ENCODE data around the gene IQGAP2. TPM values are rescaled to one million over a fixed set of nuclear protein-coding genes. Genes with fewer than 3 reads are reported as not detected.

IQGAP2 gene
- total and polyA plus RNA-seq, 2 of the 8 experiments (the other 6 are each of a cell fraction or from before 2014, with no cell fraction given), result 19.7 to 66.0 TPM

DNA sequence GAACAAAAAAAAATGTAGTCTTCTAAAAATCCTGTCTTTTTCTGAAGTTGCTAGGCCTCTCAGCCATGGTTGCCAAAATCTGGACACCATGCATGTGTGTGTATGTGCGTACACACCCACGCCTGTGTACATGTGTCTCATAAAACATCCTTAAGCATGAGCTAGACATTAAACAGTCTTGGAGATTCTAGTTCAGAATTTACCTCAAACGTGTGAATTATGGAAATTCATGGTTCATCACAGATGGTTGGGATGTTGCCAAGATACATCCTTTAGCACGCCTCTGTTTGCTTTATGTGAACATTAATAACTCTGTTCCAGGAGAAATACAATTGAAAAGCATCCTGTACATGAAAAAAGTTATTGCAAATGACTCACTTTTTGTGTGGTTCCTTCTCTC is 167.1 kb downstream of the IQGAP2 start:
- no peaks in the 10 kb centered on the region for H4K20me1 ChIP-seq (replicated peaks in 1 of 2; ENCODE audit: control insufficient read depth in 1 of 2, insufficient read depth in 2 of 2, low read length in 2 of 2)
- no peaks in the 10 kb centered on the region for H3K36me3 ChIP-seq (ENCODE audit: control insufficient read depth in 2 of 4, insufficient read depth in 4 of 4, low read length in 3 of 4)
- H2BK20ac ChIP-seq (ENCODE audit: low read length), result no peak overlapping the region
- TF ChIP-seq SP1 (IDR thresholded peaks at IDR 0.05; ENCODE audit: low read depth, low read length) (no peak), KDM5A (IDR thresholded peaks at IDR 0.05; ENCODE audit: low read length) (no peak), RFX5 (IDR thresholded peaks at IDR 0.05; ENCODE audit: borderline replicate concordance, low read depth, low read length) (no peak)
- DNase-seq (ENCODE audit: low read depth in 1 of 2, low spot score in 2 of 2), result no peak
- no peak overlapping the region for H2AK5ac ChIP-seq (ENCODE audit: low read depth, low read length)
- H3K79me1 ChIP-seq (ENCODE audit: low read depth, low read length), result no peaks in the 10 kb centered on the region; the same call in 1 of the 2 replicates
- ChIA-PET CTCF (ENCODE audit: partially characterized antibody) (interaction anchor here (1.1 to 2.3 kb wide), 4 partner anchors 8 to 167 kb away, joined by 3 to 6 read pairs (median 3); partner anchors contain the start of gene IQGAP2), POLR2A (ENCODE audit: partially characterized antibody) (interaction anchor here (1.4 kb wide), 1 partner anchor 13 kb away, joined by 3 read pairs; no protein-coding TSS in a partner anchor)
- no peak overlapping the region for H3K9ac ChIP-seq (replicated peaks in 1 of 4; ENCODE audit: extremely low read depth in 1 of 4, low read depth in 3 of 4, low read length in 3 of 4)
- no peaks in the 10 kb centered on the region for H3K79me2 ChIP-seq (ENCODE audit: control insufficient read depth in 1 of 2, insufficient read depth in 2 of 2, low read length in 2 of 2)
- H3K4me2 ChIP-seq (ENCODE audit: insufficient read depth in 1 of 2, low read depth in 2 of 2, low read length in 2 of 2), result no peak overlapping the region
- H2AFZ ChIP-seq (ENCODE audit: low read length), result no peak overlapping the region
- no peak for FAIRE-seq
- no peak overlapping the region for H4K5ac ChIP-seq (ENCODE audit: insufficient read length, low read depth, low read length)
- H3K4me3 ChIP-seq (ENCODE audit: extremely low read depth in 1 of 4, insufficient read depth in 2 of 4, low read depth in 3 of 4, low read length in 4 of 4), result no peak overlapping the region
- no peak overlapping the region for H2BK15ac ChIP-seq (ENCODE audit: low read length)
- WGBS, 2 experiments (ENCODE audit: extremely low coverage in 1 of 2, insufficient coverage in 1 of 2, insufficient read length in 1 of 2, insufficient replicate concordance in 2 of 2, low coverage in 1 of 2, low lambda C conversion rate in 2 of 2, missing lambda C conversion rate in 1 of 2), result 94% methylated on average over 4 of the region's 4 CpGs; no CpG with 5 or more reads in 1 of the 2 experiments
- H3K4ac ChIP-seq (replicated peaks; ENCODE audit: insufficient read length, low read depth, low read length), result no peak overlapping the region
- no peak overlapping the region for H3K23ac ChIP-seq (ENCODE audit: insufficient read length)
- no peaks in the 10 kb centered on the region for H3K27me3 ChIP-seq (replicated peaks in 1 of 4; ENCODE audit: control insufficient read depth in 3 of 4, extremely low read depth in 1 of 4, insufficient read depth in 3 of 4, low read length in 3 of 4)
- H3K4me1 ChIP-seq (replicated peaks in 1 of 4; ENCODE audit: control insufficient read depth in 3 of 4, insufficient read depth in 4 of 4, low read length in 3 of 4), result no peaks in the 10 kb centered on the region
- H4K91ac ChIP-seq (replicated peaks; ENCODE audit: insufficient read length, low read length), result no peak overlapping the region
- no peak overlapping the region for H2BK120ac ChIP-seq (replicated peaks; ENCODE audit: low read depth, low read length)
- H3K9me3 ChIP-seq (ENCODE audit: insufficient read depth in 2 of 2, low read depth in 1 of 2, low read length in 1 of 2), result no peaks in the 10 kb centered on the region
- H3K14ac ChIP-seq (ENCODE audit: insufficient read length), result no peak overlapping the region
- no peak overlapping the region for H3K27ac ChIP-seq (ENCODE audit: low read depth, low read length)
- no peak overlapping the region for H2BK5ac ChIP-seq (ENCODE audit: low read depth, low read length)
- no peaks in the 10 kb centered on the region for H3K23me2 ChIP-seq (ENCODE audit: low read depth, low read length)
- H3K56ac ChIP-seq (replicated peaks; ENCODE audit: insufficient read length, low read depth, low read length), result no peak overlapping the region
- no peak overlapping the region for H3K18ac ChIP-seq (ENCODE audit: extremely low read depth, low read length)
- H2BK12ac ChIP-seq (ENCODE audit: low read depth, low read length), result no peak overlapping the region
- no peak overlapping the region for H4K8ac ChIP-seq (ENCODE audit: extremely low read depth, insufficient read depth, low read length)

Data from H1 (cell line).